ENCODE results near the gene C5orf34.

DNA sequence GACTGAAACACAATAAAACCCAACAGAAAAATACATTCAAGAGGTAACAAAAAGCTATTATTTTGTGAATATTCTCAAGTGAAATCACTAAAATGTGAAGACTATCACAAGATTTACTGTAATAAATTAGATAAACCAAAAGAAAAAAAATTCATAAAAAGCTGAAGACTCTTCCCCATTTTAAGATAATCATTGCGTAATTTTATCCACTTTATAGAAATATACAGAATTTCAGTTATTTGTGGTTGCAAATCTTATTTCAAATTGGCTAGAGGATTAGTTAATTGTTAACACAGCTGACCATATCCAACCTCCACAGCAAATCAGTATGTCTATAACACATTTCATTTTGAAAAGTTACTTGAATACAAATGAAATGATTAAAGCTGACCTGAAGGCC lies 23.6 kb downstream of the C5orf34 start:
- TF ChIP-seq CTCF (IDR thresholded peaks at IDR 0.05), result no peak
- TF ChIP-seq POLR2A (IDR thresholded peaks at IDR 0.05), result no peak
